GM12865 (cell line): ENCODE results near the gene SFMBT2.
"Not testable (repeated sequence)": the region's sequence is repeated elsewhere in the genome, so short reads cannot be mapped to it uniquely, and the experiment has no call there.

Experiments used
- DNase-seq: peaks from one replicate; pipeline ENCODE4 v3.0.0; 2010; ENCODE audit warnings: low read depth
- H3K4me3 ChIP-seq: 2 replicates; pipeline ENCODE4 v1.5.1; 2011; ENCODE audit warnings: mild to moderate bottlenecking, low read depth, low read length, control low read depth
- TF ChIP-seq, protein P1 (sequence below): IDR thresholded peaks from 2 replicates; pipeline ENCODE4 v1.5.1; 2011; ENCODE audit warnings: low read length, control low read depth, low read depth, inconsistent platforms; ENCODE audit not compliant: insufficient read depth; ENCODE audit errors: missing control alignments

Gene SFMBT2

DNA sequence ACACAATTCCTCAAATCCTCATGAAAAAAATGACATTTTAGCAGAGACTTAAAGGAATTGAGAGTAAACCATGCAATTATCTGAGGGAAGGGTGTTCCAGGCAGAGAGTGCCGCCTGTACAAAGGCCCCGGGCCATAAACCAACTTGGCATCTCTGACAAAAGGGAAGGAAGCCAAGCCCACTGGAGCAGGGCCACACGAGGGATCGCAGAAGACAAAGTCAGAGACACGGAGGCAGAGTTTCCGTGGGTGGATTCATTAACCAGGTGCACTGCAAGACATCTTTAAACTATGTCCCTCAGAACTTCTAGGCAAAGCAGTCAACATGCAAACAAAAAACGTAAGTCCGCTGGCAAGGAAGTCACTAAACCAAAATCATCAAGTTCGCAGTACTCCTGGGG is 92.0 kb downstream of the SFMBT2 start:
- peak; percentile 20 for DNase-seq
- no peak overlapping the region; the same call in 1 of the 2 replicates for H3K4me3 ChIP-seq
- TF ChIP-seq, protein P1, sequence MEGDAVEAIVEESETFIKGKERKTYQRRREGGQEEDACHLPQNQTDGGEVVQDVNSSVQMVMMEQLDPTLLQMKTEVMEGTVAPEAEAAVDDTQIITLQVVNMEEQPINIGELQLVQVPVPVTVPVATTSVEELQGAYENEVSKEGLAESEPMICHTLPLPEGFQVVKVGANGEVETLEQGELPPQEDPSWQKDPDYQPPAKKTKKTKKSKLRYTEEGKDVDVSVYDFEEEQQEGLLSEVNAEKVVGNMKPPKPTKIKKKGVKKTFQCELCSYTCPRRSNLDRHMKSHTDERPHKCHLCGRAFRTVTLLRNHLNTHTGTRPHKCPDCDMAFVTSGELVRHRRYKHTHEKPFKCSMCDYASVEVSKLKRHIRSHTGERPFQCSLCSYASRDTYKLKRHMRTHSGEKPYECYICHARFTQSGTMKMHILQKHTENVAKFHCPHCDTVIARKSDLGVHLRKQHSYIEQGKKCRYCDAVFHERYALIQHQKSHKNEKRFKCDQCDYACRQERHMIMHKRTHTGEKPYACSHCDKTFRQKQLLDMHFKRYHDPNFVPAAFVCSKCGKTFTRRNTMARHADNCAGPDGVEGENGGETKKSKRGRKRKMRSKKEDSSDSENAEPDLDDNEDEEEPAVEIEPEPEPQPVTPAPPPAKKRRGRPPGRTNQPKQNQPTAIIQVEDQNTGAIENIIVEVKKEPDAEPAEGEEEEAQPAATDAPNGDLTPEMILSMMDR: no peak

DNA sequence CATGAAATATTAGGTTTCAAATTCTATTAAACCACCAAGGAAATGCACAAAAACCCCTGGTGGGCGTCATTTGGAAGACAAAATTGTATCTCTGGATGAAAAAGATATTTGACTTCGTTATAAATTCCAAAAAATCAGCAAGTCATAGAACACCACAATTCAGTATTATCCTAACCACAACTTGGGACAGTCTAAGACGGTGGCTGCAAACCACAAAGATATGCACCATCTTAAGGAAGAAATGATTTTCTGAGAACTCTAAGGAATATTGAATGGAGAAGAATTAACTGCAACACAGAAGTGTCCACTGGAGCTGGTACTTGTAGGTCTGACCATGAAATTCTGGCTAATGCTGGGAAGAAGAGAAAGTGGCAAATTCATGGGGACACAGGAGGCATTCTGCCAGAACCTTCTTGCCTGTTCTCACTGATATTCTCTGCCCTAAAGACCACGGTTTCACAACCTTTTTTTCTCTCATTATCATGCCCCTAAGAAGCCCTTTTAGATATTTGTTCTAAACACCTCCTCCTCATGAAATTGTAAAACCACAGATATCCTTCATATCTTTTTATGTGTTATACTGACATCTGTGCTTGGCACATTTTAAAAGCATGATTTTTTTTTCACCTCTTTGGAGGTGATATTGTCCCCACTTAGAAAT is 92.9 kb downstream of the SFMBT2 start:
- H3K4me3 ChIP-seq: no peak overlapping the region
- DNase-seq: peak; percentile 11
- TF ChIP-seq, protein P1: no peak

DNA sequence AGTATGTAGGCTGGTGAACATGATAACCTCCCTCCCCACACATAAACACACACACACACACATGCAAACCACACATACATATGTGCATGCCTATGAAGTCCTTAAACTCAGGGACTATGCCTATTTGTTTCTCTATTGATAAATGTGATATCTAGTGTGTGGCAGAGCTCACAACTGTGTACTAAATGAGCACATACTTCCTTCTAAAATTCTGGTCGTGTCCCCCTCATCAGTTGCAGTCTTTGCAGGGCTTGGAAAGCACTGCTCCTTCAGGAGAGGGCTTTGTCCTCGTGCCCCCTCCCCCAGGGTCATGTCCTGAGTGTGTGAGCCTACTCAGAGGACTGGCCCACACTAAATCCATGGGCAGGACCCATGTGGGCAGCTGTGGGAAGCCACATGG is 94.0 kb downstream of the SFMBT2 start:
- TF ChIP-seq, protein P1: no peak
- no peak overlapping the region for H3K4me3 ChIP-seq
- DNase-seq: no peak

DNA sequence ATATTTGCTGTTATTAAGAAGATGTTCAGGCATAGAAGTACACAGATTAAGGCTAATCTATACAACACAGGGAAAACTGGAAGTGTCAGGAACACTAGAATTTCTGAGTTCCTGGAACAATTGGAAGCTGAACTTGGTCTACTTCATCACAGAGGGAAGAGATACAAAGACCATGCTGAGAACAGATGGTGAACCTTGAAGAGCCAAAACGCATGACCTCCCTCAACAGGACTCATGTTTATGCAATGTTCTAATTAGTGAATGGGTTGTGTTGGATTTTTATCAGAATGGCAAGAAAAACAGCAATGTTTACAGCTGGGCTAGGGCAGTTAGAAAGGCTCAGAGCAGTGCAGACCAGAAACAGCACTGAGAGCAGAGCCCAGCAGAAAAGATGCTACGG is 94.9 kb downstream of the SFMBT2 start:
- no peak overlapping the region for H3K4me3 ChIP-seq
- TF ChIP-seq, protein P1: no peak
- DNase-seq: no peak

DNA sequence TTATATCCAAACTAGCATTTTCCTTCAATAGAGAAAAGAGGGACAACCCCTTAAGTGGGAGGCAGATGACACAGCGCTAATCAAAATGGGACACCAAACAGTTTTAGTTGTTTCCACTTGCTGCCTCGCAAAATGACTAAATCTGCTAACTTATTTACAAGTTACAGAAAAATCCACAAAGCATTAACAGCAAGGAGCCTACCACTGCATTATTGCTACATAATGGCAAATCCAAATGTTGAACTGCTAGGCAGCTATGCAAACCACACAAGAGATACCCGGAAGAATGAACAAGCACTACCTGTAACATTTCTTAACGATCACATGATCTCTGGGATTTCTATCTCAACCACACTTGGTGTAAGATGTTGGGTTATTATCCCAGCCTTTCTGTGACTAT is 96.7 kb downstream of the SFMBT2 start:
- no peak overlapping the region for H3K4me3 ChIP-seq
- TF ChIP-seq, protein P1: no peak
- no peak for DNase-seq

DNA sequence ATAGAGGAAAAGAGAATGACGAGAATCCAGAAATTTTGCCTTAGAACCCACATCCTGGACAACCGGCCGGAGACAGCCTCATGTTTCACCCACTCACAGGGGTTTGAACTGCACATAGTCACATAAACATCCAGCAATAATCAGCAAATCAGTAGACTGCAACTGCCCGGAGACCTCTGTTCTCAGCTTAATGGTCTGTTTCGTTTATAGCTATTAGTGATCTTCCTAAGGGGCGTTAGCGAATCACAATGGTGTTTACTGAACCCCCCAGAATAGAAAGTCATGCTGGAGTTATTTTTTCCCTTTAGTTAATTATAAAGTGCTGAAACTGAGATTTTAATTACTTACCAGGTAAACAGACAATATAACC is 98.4 kb downstream of the SFMBT2 start:
- TF ChIP-seq, protein P1: no peak
- H3K4me3 ChIP-seq: no peak overlapping the region
- no peak for DNase-seq

DNA sequence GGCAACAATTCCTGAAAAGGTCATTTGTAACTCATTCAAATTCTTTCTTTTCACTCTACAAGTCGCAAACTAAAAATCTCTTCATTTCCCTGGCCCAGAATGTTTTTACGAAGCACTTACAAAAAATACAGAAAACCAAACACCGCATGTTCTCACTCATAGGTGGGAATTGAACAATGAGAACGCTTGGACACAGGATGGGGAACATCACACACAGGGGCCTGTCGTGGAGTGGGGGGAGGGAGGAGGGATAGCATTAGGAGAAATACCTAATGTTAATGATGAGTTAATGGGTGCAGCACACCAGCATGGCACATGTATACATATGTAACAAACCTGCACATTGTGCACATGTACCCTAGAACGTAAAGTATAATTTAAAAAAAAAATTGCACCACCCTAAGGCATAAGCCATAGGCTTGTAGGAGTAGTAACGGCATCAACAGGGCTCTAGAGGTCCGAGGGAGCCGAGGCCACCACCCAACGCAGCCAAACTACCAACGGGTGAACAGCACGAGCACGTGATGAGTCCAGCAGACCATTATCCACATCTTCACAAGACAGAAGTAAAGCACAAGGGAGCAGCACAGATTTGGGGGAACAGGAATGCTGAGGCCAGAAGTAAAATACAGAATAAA is 98.9 kb downstream of the SFMBT2 start:
- not testable (repeated sequence) for DNase-seq, H3K4me3 ChIP-seq
